Measurements from ENCODE around the gene ASXL1.

Gene ASXL1

GRCh38 chr20:32357869-32358631, at the start of gene ASXL1:
Gene ASXL1, plus strand, starts transcription at chr20:32358331. Its CDS starts 445 bp downstream, at chr20:32358776.
- ChIA-PET POLR2A (ENCODE audit: low non-redundant PET) (interaction anchor here (0.5 to 0.7 kb wide), 2 partner anchors 16 to 28 kb away, joined by 3 read pairs; no protein-coding TSS in a partner anchor), CTCF (interaction anchor here (0.6 kb wide), 1 partner anchor 129 kb away, joined by 3 read pairs; no protein-coding TSS in a partner anchor)
- TF ChIP-seq, protein P1, sequence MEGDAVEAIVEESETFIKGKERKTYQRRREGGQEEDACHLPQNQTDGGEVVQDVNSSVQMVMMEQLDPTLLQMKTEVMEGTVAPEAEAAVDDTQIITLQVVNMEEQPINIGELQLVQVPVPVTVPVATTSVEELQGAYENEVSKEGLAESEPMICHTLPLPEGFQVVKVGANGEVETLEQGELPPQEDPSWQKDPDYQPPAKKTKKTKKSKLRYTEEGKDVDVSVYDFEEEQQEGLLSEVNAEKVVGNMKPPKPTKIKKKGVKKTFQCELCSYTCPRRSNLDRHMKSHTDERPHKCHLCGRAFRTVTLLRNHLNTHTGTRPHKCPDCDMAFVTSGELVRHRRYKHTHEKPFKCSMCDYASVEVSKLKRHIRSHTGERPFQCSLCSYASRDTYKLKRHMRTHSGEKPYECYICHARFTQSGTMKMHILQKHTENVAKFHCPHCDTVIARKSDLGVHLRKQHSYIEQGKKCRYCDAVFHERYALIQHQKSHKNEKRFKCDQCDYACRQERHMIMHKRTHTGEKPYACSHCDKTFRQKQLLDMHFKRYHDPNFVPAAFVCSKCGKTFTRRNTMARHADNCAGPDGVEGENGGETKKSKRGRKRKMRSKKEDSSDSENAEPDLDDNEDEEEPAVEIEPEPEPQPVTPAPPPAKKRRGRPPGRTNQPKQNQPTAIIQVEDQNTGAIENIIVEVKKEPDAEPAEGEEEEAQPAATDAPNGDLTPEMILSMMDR (conservative IDR thresholded peaks at IDR 0.05; ENCODE audit: low read depth): no peak
- peak; percentile 98 for DNase-seq (ENCODE audit: low spot score)
- peak within 1 kb of the TSS; percentile 95 for H3K27ac ChIP-seq

DNA sequence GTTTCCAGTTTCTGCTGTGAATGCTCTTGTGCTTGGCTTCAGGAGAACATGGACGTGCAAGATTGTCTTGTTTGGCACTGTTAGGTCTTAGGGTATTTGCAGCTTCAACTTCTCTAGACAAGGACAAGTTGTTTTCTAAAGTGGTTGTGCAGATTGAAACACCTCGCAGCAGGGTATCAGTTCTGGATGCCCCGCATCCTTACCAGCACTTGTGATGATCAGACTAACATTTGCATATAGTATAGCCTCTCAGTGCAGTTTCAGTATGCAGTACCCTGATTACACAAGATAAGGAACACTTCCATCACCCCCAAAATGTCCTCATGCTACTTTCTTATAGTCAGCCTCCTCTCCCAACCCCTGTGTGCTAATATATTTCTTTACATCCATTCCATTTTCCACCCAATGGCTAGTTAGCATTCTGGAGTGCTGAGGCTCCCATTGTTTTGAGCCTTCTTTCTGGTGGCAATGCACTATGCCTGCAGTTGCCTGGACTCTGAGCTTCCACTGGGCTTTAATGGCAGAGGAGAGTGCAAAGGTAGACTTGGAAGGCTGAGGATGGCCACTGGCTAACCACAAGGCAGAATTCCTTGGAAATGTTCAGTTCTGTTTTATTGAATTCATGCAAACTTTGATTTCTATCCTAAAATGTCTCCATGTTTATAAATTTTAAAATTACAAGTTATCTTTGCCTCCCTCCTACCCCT, 45.3 kb upstream of the ASXL1 start:
- CTCF ChIA-PET: no interaction called here
- H3K27ac ChIP-seq: no peak overlapping the region

GRCh38 chr20:32314768-32315167, 43.4 kb upstream of the ASXL1 start:
- DNase-seq (ENCODE audit: low spot score): no peak
- ChIA-PET CTCF (no interaction called here), POLR2A (ENCODE audit: low non-redundant PET) (no interaction called here)
- TF ChIP-seq, protein P1 (conservative IDR thresholded peaks at IDR 0.05; ENCODE audit: low read depth): no peak
- no peak overlapping the region for H3K27ac ChIP-seq

More for the DNA sequence above, 45.3 kb upstream of the ASXL1 start:
- POLR2A ChIA-PET (ENCODE audit: low non-redundant PET): no interaction called here
- TF ChIP-seq, protein P1 (conservative IDR thresholded peaks at IDR 0.05; ENCODE audit: low read depth): no peak
- DNase-seq (ENCODE audit: low spot score): no peak

DNA sequence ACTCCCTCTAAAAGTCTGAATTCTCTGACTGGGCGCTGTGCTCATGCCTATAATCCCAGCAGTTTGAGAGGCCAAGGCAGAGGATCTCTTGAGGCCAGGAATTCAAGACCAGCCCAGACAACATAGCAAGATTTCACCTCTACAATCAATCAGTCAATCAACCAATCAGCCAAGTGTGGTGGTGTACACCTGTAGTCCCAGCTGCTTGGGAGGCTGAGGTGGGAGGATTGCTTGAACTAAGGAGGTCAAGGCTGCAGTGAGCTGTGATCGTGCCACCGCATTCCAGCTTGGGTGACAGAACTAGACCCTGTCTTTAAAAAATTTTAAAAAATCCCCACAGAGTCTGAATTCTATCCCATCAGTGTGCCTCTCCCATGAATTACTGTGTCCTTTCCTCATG, 42.7 kb upstream of the ASXL1 start:
- DNase-seq (ENCODE audit: low spot score): no peak
- TF ChIP-seq, protein P1 (conservative IDR thresholded peaks at IDR 0.05; ENCODE audit: low read depth): no peak
- ChIA-PET POLR2A (ENCODE audit: low non-redundant PET) (no interaction called here), CTCF (interaction anchor here (0.6 to 0.7 kb wide), 3 partner anchors 22 to 150 kb away, joined by 3 to 5 read pairs (median 4); no protein-coding TSS in a partner anchor)
- H3K27ac ChIP-seq: no peak overlapping the region

GRCh38 chr20:32315891-32316290, 42.2 kb upstream of the ASXL1 start:
- ChIA-PET POLR2A (ENCODE audit: low non-redundant PET) (no interaction called here), CTCF (interaction anchor here (0.6 to 0.7 kb wide), 3 partner anchors 69 to 150 kb away, joined by 3 to 5 read pairs (median 4); no protein-coding TSS in a partner anchor)
- no peak for DNase-seq (ENCODE audit: low spot score)
- TF ChIP-seq, protein P1 (conservative IDR thresholded peaks at IDR 0.05; ENCODE audit: low read depth): no peak
- no peak overlapping the region for H3K27ac ChIP-seq

DNA sequence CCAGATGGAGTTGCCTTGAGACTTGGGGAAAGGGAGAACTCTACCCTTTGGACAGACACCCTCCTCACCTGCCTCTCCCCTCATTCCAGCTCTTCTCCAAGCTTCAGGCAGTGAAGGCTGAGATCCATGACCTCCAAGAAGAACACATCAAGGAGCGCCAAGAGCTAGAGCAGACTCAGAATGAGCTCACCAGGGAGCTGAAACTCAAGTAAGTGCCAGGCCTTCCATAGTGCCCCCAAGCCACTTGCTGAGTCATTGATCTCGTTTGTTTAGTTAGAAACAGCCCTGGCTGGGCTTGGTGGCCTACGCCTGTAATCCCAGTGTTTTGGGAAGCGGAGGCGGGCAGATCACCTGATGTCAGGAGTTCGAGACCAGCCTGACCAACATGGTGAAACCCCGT, 41.5 kb upstream of the ASXL1 start:
- ChIA-PET CTCF (interaction anchor here (0.5 to 0.7 kb wide), 3 partner anchors 34 to 941 kb away, joined by 3 to 4 read pairs (median 3); no protein-coding TSS in a partner anchor), POLR2A (ENCODE audit: low non-redundant PET) (no interaction called here)
- no peak for DNase-seq (ENCODE audit: low spot score)
- peak overlapping the region; percentile 4; the same call in 1 of the 2 replicates for H3K27ac ChIP-seq
- TF ChIP-seq, protein P1 (conservative IDR thresholded peaks at IDR 0.05; ENCODE audit: low read depth): no peak
